Activated naive CD4-positive, alpha-beta T cell treated with anti-CD3 and anti-CD28 coated beads for 36 hours (primary cell): ENCODE measurements around the gene SESN2. TPM values are rescaled to one million over a fixed set of nuclear protein-coding genes. Genes with fewer than 3 reads are reported as not detected.
A peak's percentile ranks its signal among the peaks of the same experiment; 100 is the strongest.

Source experiments
- CTCF ChIA-PET: fragments of 350-600 bp; sonication (Branson Sonifier 250); formaldehyde crosslinking; loops from one replicate; lab custom pipeline; 2021; ENCODE audit warnings: antibody characterized with exemption; lab: Charles Lee
- DNase-seq: peaks from one replicate; pipeline ENCODE4 v3.0.0-alpha.2; 2020
- H3K27ac Mint-ChIP-seq: one replicate; pipeline ENCODE4 v1.8.0; 2021; ENCODE audit warnings: mild to moderate bottlenecking, mixed read lengths
- H3K27me3 Mint-ChIP-seq: one replicate; pipeline ENCODE4 v1.8.0; 2021; ENCODE audit warnings: low read depth, mixed read lengths
- H3K36me3 Mint-ChIP-seq: one replicate; pipeline ENCODE4 v1.8.0; 2021; ENCODE audit warnings: low read depth, mixed read lengths
- H3K4me1 Mint-ChIP-seq: one replicate; pipeline ENCODE4 v1.8.0; 2021; ENCODE audit warnings: low read depth, mixed read lengths
- H3K4me3 Mint-ChIP-seq: one replicate; pipeline ENCODE4 v1.8.0; 2021; ENCODE audit warnings: mild to moderate bottlenecking, moderate library complexity, mixed read lengths
- H3K9me3 Mint-ChIP-seq: one replicate; pipeline ENCODE4 v1.8.0; 2021; ENCODE audit warnings: mixed read lengths
- intact Hi-C: fragments of 100-400 bp; cut with micrococcal nuclease; formaldehyde crosslinking; loops from one replicate; pipeline ENCODE4 v1.15.1; 2023
- total RNA-seq, 2 experiments: library from RNA; stranded (reverse); gene quantifications; one replicate each; pipeline ENCODE4 v1.2.3, GENCODE V29; 2021

The SESN2 gene
- total RNA-seq, 2 experiments from 2014 or later = 46.2 to 46.9 TPM

DNA sequence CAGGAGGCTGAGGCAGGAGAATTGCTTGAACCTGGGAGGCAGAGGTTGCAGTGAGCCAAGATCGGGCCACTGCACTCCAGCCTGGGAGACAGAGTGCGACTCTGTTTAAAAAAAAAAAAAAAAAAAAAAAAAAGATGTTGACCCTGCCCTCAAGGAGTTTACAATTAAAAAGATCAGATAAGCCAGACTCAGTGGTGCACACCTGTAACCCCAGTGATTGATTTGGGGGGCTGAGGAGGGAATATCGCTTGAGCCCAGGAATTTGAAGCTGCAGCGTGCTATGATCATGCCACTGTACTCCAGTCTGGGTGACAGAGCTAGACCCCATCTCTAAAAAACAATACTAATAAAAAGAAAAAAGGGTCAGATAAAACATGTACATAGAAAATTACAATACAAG is 1.6 kb upstream of the SESN2 start:
- Mint-ChIP-seq H3K27ac (peak overlapping the region; percentile 94), H3K36me3 (peaks cover 10% of the 10 kb centered on the region), H3K9me3 (no peaks in the 10 kb centered on the region), H3K4me3 (peak overlapping the region; percentile 31), H3K4me1 (peaks cover 41% of the 10 kb centered on the region), H3K27me3 (no peaks in the 10 kb centered on the region)
- intact Hi-C loops = loop anchor here (5.0 kb wide), 1 partner anchor 485 kb away; the partner anchor contains the start of gene STX12
- DNase-seq = no peak
- CTCF ChIA-PET = interaction anchor here (0.6 to 5.1 kb wide), 4 partner anchors 9 to 295 kb away, joined by 3 to 50 read pairs (median 4); partner anchors contain the start of gene TRNAU1AP

DNA sequence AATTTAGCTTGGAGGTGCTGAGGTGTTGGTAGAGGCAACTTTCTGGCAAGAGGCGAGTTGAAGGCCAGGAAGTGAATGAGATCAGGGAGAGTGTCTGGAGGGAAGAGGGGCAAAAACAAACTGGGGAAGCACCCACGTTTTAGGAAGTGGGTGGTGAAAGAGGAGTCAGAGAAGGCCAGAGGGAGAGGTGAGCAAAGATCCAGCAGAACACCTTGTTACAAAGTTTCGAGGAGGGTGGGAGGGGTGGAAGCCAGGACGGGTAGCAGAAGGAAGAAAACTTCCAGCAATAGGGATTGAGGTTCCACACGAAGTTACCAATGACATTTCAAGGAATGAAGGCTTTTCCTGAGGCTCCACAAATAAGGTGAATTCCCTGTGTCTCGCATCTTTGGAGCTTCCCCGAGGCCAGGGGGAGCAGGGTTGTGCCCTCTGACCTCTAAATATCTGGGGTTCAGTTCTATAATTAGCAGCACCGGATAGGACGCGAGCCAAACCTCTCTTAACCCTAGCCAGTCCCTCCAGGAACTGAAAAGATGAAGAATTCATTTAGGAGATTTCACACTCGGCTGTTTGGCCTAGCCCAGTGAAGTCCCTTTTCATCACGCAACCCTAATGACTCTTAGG is 578 bp upstream of the SESN2 start:
- peak; percentile 62 for DNase-seq
- H3K36me3 Mint-ChIP-seq = peaks cover 13% of the 10 kb centered on the region
- H3K27me3 Mint-ChIP-seq = no peaks in the 10 kb centered on the region
- H3K27ac Mint-ChIP-seq = peak overlapping the region; percentile 94
- intact Hi-C loops = loop anchor here (1.0 to 5.0 kb wide), 6 partner anchors 9 to 486 kb away; partner anchors contain the start of genes DNAJC8, MED18 and STX12
- H3K4me1 Mint-ChIP-seq = peaks cover 45% of the 10 kb centered on the region
- CTCF ChIA-PET = interaction anchor here (0.6 to 5.1 kb wide), 5 partner anchors 10 to 489 kb away, joined by 3 to 50 read pairs (median 4); partner anchors contain the start of gene TRNAU1AP
- peak overlapping the region; percentile 68 for H3K4me3 Mint-ChIP-seq
- H3K9me3 Mint-ChIP-seq = no peaks in the 10 kb centered on the region

DNA sequence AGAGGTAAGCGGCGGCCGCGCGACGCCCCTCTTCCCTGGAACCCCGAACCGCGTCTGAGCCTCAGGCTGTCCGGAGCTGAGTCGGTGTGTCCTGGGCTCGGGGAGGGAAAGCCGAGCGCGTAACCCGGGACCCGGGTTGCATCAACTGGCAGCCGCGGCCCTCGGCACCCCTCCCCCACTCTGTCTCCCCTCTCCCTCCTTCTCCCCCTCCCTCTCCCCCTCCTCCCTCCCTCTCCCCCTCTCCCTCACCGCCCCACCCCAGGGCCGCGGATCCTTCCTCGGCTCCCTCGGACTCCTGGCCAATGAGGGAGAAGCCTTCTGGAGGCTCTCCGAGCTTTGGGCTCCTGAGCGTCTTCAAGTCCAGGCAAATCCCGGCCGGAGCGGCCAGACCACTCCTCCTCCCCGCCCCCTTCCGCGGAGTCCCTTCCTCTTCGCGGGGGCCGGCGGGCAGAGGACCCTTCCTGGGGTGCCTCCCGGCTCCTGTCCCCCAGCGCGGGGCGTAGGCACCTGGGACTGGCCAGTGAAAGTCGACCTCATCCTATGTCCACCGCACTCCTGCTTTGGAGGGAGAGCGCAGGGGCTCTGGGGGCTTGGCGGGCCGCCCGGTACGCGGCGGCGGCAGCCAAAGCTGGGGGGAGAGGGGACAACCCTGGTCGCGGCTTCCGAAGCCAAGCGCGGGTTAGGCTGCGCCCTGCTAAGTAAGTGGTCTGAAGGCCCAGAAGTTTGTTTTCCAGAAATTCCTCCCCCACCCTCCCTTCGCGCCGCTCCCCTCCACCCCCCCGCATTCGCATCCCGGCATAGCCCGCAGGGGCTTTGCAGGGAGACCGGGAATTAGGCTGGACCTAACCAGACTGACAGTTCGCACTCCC is 850 bp downstream of the SESN2 start:
- CTCF ChIA-PET = interaction anchor here (0.5 to 5.1 kb wide), 2 partner anchors 12 to 172 kb away, joined by 3 to 50 read pairs; no protein-coding TSS in a partner anchor
- Mint-ChIP-seq H3K27ac (peak overlapping the region; percentile 34), H3K27me3 (no peaks in the 10 kb centered on the region), H3K4me1 (peaks cover 46% of the 10 kb centered on the region), H3K4me3 (peak overlapping the region; percentile 68), H3K9me3 (no peaks in the 10 kb centered on the region), H3K36me3 (peaks cover 13% of the 10 kb centered on the region)
- DNase-seq = peak; percentile 46
- intact Hi-C loops = loop anchor here (1.0 to 5.0 kb wide), 6 partner anchors 11 to 488 kb away; partner anchors contain the start of genes DNAJC8, MED18 and STX12

DNA sequence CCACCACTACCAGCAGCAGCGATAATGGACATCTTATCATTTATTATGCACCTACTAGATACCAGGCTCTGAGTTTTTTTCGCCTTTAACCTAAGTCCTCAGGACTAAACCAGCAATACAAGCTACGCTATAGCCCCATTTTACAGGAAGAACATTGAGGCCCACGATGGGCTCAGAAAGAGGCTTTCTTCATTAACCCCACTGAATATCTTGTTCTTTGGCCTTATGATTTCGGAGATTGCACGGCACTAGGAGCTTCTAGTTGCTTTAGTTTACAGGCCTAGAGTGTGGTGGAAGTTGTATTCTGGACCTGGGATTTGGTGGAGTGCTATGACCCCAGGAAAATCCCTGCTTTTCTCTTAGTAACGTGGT is 1.5 kb downstream of the SESN2 start:
- peaks cover 44% of the 10 kb centered on the region for H3K4me1 Mint-ChIP-seq
- H3K27ac Mint-ChIP-seq = peak overlapping the region; percentile 34
- no peaks in the 10 kb centered on the region for H3K9me3 Mint-ChIP-seq
- intact Hi-C loops = no loop called here
- DNase-seq = no peak
- CTCF ChIA-PET = interaction anchor here (0.5 to 5.1 kb wide), 2 partner anchors 12 to 173 kb away, joined by 3 to 50 read pairs; no protein-coding TSS in a partner anchor
- no peaks in the 10 kb centered on the region for H3K27me3 Mint-ChIP-seq
- peak overlapping the region; percentile 68 for H3K4me3 Mint-ChIP-seq
- peaks cover 13% of the 10 kb centered on the region for H3K36me3 Mint-ChIP-seq

DNA sequence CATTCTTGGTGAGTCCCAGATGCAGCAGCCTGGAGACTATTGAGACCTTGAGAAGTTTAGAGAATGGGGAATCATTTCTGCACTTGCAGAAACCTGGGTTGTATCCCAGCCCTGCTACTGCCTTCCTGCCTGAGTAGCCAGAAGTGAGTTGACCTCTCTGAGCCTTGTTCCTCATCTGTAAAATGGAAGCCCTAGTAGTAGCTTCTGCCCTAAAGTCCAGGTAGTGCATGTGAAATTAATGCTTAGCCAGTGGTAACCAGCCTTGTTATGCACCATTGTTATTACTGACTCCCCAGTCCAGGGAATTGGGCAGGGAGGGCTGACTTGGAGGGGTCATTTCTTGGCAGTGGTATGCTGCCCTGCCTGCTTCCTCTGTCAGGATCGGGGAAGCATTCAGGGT is 5.6 kb downstream of the SESN2 start:
- Mint-ChIP-seq H3K4me3 (no peak overlapping the region), H3K27me3 (no peaks in the 10 kb centered on the region), H3K27ac (no peak overlapping the region), H3K36me3 (peaks cover 20% of the 10 kb centered on the region), H3K9me3 (no peaks in the 10 kb centered on the region), H3K4me1 (peaks cover 25% of the 10 kb centered on the region)
- no peak for DNase-seq
- intact Hi-C loops = no loop called here
- CTCF ChIA-PET = interaction anchor here (0.9 to 4.6 kb wide), 2 partner anchors 16 to 103 kb away, joined by 3 to 21 read pairs; no protein-coding TSS in a partner anchor

DNA sequence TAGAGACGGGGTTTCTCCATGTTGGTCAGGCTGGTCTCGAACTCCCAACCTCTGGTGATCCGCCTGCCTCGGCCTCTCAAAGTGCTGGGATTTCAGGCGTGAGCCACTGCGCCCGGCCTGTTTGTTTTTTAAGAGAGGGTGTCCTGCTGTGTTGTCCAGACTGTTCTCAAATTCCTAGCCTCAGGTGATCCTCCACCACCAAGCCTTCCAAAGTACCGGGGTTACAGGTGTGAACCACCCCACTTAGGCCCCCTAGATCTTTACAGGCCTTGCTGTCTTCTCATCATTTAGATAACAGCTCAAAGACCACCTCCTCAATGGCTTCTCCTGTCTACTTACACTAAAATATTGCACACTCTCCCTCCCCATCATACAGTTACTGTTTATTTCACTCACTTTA is 6.3 kb downstream of the SESN2 start:
- Mint-ChIP-seq H3K4me3 (no peak overlapping the region), H3K4me1 (peaks cover 25% of the 10 kb centered on the region), H3K27ac (no peak overlapping the region), H3K9me3 (no peaks in the 10 kb centered on the region), H3K36me3 (peaks cover 22% of the 10 kb centered on the region), H3K27me3 (no peaks in the 10 kb centered on the region)
- CTCF ChIA-PET = interaction anchor here (4.6 kb wide), 1 partner anchor 17 kb away, joined by 21 read pairs; no protein-coding TSS in a partner anchor
- intact Hi-C loops = no loop called here
- DNase-seq = no peak

DNA sequence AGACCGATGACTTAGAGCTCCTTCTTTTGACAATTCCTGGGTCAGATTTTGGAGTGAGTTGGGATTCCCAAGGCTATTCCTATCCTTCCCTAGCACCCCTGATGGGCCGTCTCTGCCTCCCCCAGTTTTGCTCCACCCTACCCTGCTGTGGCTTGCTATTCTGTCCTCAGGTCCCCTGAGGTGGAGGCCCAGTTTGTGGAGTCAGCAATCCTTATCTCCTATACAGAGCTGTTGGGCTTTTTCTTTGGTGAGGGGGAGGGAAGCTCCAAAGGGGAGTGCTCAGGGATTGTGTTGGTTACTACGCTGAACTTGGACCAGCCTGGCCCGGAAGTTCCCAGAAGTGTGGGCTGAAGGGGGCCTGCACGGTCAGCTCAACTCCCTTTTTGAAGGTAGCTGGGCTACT is 7.6 kb downstream of the SESN2 start:
- peaks cover 18% of the 10 kb centered on the region for H3K36me3 Mint-ChIP-seq
- H3K27me3 Mint-ChIP-seq = no peaks in the 10 kb centered on the region
- H3K9me3 Mint-ChIP-seq = no peaks in the 10 kb centered on the region
- DNase-seq = no peak
- intact Hi-C loops = no loop called here
- H3K27ac Mint-ChIP-seq = no peak overlapping the region
- peaks cover 16% of the 10 kb centered on the region for H3K4me1 Mint-ChIP-seq
- no peak overlapping the region for H3K4me3 Mint-ChIP-seq
- CTCF ChIA-PET = interaction anchor here (0.9 to 4.6 kb wide), 2 partner anchors 18 to 93 kb away, joined by 3 to 21 read pairs; no protein-coding TSS in a partner anchor

DNA sequence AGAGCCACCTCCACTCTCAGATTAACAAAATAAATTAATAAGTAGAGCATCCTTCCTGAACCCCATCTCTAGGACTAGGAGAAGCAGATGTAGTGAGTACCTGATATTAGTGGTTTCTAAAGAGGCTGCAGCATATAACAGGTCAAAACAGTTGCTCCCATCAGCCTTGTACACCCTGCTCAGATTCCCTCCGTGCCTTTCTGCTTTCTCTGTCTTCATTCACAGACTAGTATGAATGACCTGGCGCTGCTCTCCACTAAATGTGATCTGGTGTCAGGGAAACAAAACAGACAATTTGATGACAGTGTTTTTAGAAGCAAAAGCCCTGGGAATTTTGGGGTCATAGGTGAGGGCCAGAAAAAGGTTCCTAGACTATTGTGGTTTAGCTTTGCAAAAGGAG is 8.3 kb downstream of the SESN2 start:
- Mint-ChIP-seq H3K9me3 (no peaks in the 10 kb centered on the region), H3K27me3 (no peaks in the 10 kb centered on the region), H3K36me3 (peaks cover 18% of the 10 kb centered on the region), H3K4me3 (no peak overlapping the region), H3K27ac (no peak overlapping the region), H3K4me1 (peaks cover 14% of the 10 kb centered on the region)
- intact Hi-C loops = no loop called here
- DNase-seq = no peak
- CTCF ChIA-PET = interaction anchor here (0.9 to 4.6 kb wide), 2 partner anchors 19 to 92 kb away, joined by 3 to 21 read pairs; no protein-coding TSS in a partner anchor

DNA sequence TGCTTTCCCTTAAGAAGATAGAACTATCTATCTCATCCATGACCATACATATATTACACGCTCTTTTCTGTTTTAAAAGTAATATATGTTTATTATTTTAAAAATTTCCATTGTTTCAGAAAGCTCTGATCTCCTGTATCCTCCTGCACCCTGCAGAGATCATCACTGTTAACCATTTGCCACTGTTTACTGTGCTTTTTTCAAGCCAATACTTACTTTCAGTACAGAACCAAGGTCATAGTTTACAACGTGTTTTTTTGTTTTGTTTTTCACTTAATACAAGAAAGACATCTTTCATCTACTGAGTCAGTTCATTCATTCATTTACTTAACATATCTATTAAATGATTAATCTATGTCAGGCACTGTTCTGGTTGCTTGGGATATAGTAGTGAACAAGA is 10.2 kb downstream of the SESN2 start:
- H3K27me3 Mint-ChIP-seq = no peaks in the 10 kb centered on the region
- no peak overlapping the region for H3K27ac Mint-ChIP-seq
- intact Hi-C loops = no loop called here
- no peak for DNase-seq
- H3K36me3 Mint-ChIP-seq = peaks cover 28% of the 10 kb centered on the region
- H3K4me1 Mint-ChIP-seq = peaks cover 9% of the 10 kb centered on the region
- H3K4me3 Mint-ChIP-seq = no peak overlapping the region
- H3K9me3 Mint-ChIP-seq = no peaks in the 10 kb centered on the region
- CTCF ChIA-PET = interaction anchor here (0.7 kb wide), 1 partner anchor 1949 kb away, joined by 3 read pairs; no protein-coding TSS in a partner anchor

DNA sequence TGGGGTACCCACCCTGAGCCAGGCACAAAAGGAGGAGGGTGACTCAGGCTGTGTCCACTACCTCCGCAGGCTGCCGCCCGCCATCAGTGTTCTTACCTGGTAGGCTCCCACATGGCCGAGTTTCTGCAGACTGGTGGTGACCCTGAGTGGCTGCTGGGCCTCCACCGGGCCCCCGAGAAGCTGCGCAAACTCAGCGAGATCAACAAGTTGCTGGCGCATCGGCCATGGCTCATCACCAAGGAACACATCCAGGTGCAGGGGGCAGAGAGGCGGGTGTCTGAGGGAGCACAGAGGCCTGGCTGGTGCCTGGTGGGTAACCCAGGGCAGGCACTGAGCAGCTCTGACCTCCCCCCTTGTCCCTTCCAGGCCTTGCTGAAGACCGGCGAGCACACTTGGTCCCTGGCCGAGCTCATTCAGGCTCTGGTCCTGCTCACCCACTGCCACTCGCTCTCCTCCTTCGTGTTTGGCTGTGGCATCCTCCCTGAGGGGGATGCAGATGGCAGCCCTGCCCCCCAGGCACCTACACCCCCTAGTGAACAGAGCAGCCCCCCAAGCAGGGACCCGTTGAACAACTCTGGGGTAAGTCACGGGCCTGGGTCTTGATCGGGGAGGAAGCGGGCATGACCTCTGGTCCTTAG is 13.0 kb downstream of the SESN2 start:
- CTCF ChIA-PET = interaction anchor here (0.6 kb wide), 1 partner anchor 363 kb away, joined by 6 read pairs; no protein-coding TSS in a partner anchor
- H3K4me3 Mint-ChIP-seq = no peak overlapping the region

DNA sequence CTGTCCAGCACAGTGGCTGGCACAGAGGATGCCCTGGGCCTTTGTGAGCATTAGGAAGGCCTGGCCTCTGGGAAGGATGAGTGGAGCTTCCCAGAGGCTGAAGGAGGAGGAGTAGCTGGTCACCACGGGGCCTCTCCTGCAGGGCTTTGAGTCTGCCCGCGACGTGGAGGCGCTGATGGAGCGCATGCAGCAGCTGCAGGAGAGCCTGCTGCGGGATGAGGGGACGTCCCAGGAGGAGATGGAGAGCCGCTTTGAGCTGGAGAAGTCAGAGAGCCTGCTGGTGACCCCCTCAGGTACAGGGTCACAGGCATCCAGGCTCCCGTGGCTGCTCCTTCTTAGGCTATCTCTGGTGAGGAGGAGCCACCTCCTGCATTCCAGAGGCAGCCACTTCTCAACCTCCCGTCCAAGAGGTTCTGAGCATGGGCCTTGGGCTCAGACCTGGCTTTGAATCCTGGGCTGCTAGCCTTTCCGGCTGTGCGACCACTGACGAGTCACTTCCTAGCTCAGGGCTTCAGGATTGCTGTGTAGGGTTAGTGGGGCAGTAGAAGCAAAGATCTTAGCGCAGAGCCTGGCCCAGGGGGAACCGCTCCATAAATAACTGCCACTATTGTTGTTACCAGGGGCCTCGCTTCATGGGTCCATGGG is 14.0 kb downstream of the SESN2 start:
- H3K36me3 Mint-ChIP-seq = peaks cover 41% of the 10 kb centered on the region
- H3K9me3 Mint-ChIP-seq = no peaks in the 10 kb centered on the region
- no peak for DNase-seq
- H3K27ac Mint-ChIP-seq = no peak overlapping the region
- intact Hi-C loops = no loop called here
- no peaks in the 10 kb centered on the region for H3K27me3 Mint-ChIP-seq
- no peaks in the 10 kb centered on the region for H3K4me1 Mint-ChIP-seq
- CTCF ChIA-PET = interaction anchor here (0.6 kb wide), 1 partner anchor 362 kb away, joined by 6 read pairs; no protein-coding TSS in a partner anchor
- H3K4me3 Mint-ChIP-seq = no peak overlapping the region

More for the DNA sequence above, 13.0 kb downstream of the SESN2 start:
- no peak for DNase-seq
- no peaks in the 10 kb centered on the region for H3K27me3 Mint-ChIP-seq
- peaks cover 35% of the 10 kb centered on the region for H3K36me3 Mint-ChIP-seq
- H3K27ac Mint-ChIP-seq = no peak overlapping the region
- peaks cover 4% of the 10 kb centered on the region for H3K4me1 Mint-ChIP-seq
- intact Hi-C loops = no loop called here
- H3K9me3 Mint-ChIP-seq = no peaks in the 10 kb centered on the region
